ENCODE measurements around the gene TMEM196. TPM values are rescaled to one million over a fixed set of nuclear protein-coding genes. Genes with fewer than 3 reads are reported as not detected.

Gene TMEM196
- total and polyA plus RNA-seq, 9 of the 15 experiments (the other 6 are each of a cell fraction or from before 2014, with no cell fraction given) = not detected

- TF ChIP-seq NR3C1 (CRISPR knock-in tag; IDR thresholded peaks at IDR 0.05) (no peak), ATF1 (CRISPR knock-in tag; IDR thresholded peaks at IDR 0.05) (peak; percentile 91), ATF1 (tag; IDR thresholded peaks at IDR 0.05) (peak; percentile 99), ZC3H4 (CRISPR knock-in tag; IDR thresholded peaks at IDR 0.05; ENCODE audit: borderline replicate concordance) (no peak), ZNF347 (CRISPR knock-in tag; IDR thresholded peaks at IDR 0.05; ENCODE audit: low read depth) (no peak), RNF219 (CRISPR knock-in tag; IDR thresholded peaks at IDR 0.05) (no peak), POLR2AphosphoS5 (IDR thresholded peaks at IDR 0.05; ENCODE audit: control insufficient read depth, insufficient read depth, low read depth, low read length) (peak; percentile 74), CBFB (CRISPR knock-in tag; IDR thresholded peaks at IDR 0.05) (peak; percentile 47; the same call in 1 of the 2 replicates), CCNT2 (IDR thresholded peaks at IDR 0.05; ENCODE audit: borderline replicate concordance, extremely low read depth, insufficient read length, low read depth, low read length) (peak; percentile 50), ERF (CRISPR knock-in tag; IDR thresholded peaks at IDR 0.05) (peak; percentile 17; the same call in 1 of the 2 replicates)
These were observed 64.8 kb downstream of the TMEM196 start, which contains the start of gene POLR1F (continued) for GRCh38 chr7:19708397-19709248.

Data from K562 (cell line).